ENCODE data around the gene SCGB2B2.

- TF ChIP-seq CTCF (tag by site-specific recombination; IDR thresholded peaks at IDR 0.05) (no peak), ZNF146 (tag by site-specific recombination; IDR thresholded peaks at IDR 0.05) (no peak), KLF17 (tag by site-specific recombination; IDR thresholded peaks at IDR 0.05) (no peak), ZNF169 (tag by site-specific recombination; IDR thresholded peaks at IDR 0.05) (no peak), ZNF280C (tag by site-specific recombination; IDR thresholded peaks at IDR 0.05) (no peak), ZNF791 (tag by site-specific recombination; IDR thresholded peaks at IDR 0.05) (no peak), YY1 (tag by site-specific recombination; IDR thresholded peaks at IDR 0.05) (no peak), KLF1 (tag by site-specific recombination; IDR thresholded peaks at IDR 0.05) (no peak), ZNF677 (tag by site-specific recombination; IDR thresholded peaks at IDR 0.05) (no peak), ZNF501 (tag by site-specific recombination; IDR thresholded peaks at IDR 0.05) (no peak), ZNF366 (tag by site-specific recombination; conservative IDR thresholded peaks at IDR 0.05) (no peak), ZBTB10 (tag by site-specific recombination; IDR thresholded peaks at IDR 0.05) (no peak), ZSCAN5A (tag by site-specific recombination; IDR thresholded peaks at IDR 0.05) (no peak), ZSCAN4 (tag by site-specific recombination; IDR thresholded peaks at IDR 0.05) (no peak)
Observed at GRCh38 chr19:34675919-34676318, 1.0 kb downstream of the SCGB2B2 start.

Measured in HEK293 (cell line).